Ovary (tissue), 9 donors: ENCODE measurements around the gene NCR3LG1. TPM values are rescaled to one million over a fixed set of nuclear protein-coding genes. Genes with fewer than 3 reads are reported as not detected.

Experiments used
- DNase-seq, 5 donors: peaks; one replicate each; pipeline ENCODE4 v3.0.0-alpha.2; 2019 to 2020
- H3K27ac ChIP-seq, 2 donors: fragments of 200-600 bp; one replicate each; pipeline versions ENCODE4 v1.5.1 to v1.8.0; 2019 to 2022
- H3K27me3 ChIP-seq: fragments of 200-600 bp; one replicate; pipeline ENCODE4 v1.8.0; 2022
- H3K36me3 ChIP-seq: fragments of 200-600 bp; sonication (generic); one replicate; pipeline ENCODE4 v1.5.1; 2019
- H3K4me1 ChIP-seq: one replicate; pipeline ENCODE4 v1.8.1; 2013; ENCODE audit warnings: mild to moderate bottlenecking, moderate library complexity; ENCODE audit not compliant: insufficient read depth
- H3K4me3 ChIP-seq: fragments of 200-600 bp; sonication (generic); one replicate; pipeline ENCODE4 v1.5.1; 2017
- H3K9me3 ChIP-seq, 2 donors: fragments of 200-600 bp in 1 of 2; sonication (generic) in 1 of 2; one replicate each; pipeline versions ENCODE4 v1.5.1 to v1.8.1; 2013 to 2019; ENCODE audit warnings: mild to moderate bottlenecking in 1 of 2, moderate library complexity in 1 of 2
- EP300 ChIP-seq: sonication (generic); formaldehyde crosslinking; IDR thresholded peaks from one replicate; pipeline ENCODE4 v1.6.1; 2017; ENCODE audit warnings: antibody characterized with exemption
- POLR2A ChIP-seq: fragments of 450-650 bp; IDR thresholded peaks from one replicate; pipeline ENCODE4 v1.6.1; 2017; ENCODE audit warnings: antibody characterized with exemption, mild to moderate bottlenecking, moderate library complexity
- WGBS, 3 donors: extraction: QIAGEN DNeasy Blood & Tissue Kit in 1 of 3; methylation state at CpG; one replicate each; pipeline versions ENCODE4 v1.1.5 to v1.1.7; 2013 to 2017; 5-methylcytosine and 5-hydroxymethylcytosine counted together
- intact Hi-C, 4 donors: fragments of 100-400 bp; cut with DNase I; formaldehyde crosslinking; loops; one replicate each; pipeline versions ENCODE4 v1.11.0 to v1.15.1; 2022 to 2023
- polyA plus RNA-seq, 2 donors: library from polyadenylated mRNA; stranded (reverse); fragments of 200-250 nt in 1 of 2; fragments of 350-450 nt in 1 of 2; fragmentation: Illumina TruSeq in 1 of 2; extraction: RNeasy Lipid Tissue Mini Kit (QIAGEN cat#74804) in 1 of 2; gene quantifications; one replicate each; pipeline ENCODE4 v1.2.3, GENCODE V29; 2013 to 2014
- total RNA-seq, 7 donors: library from RNA; depleted of rRNA in 2 of 7; stranded (reverse); fragments of >200 nt in 2 of 7; fragmentation: NEBNext Ultra II Directional in 3 of 7; extraction: Animal tissue kit (Norgen Biotek cat#: 25700) in 3 of 7; gene quantifications; one replicate each; pipeline versions ENCODE4 v1.1.0 to v1.2.4, GENCODE V29; 2016 to 2023
- TF ChIP-seq, protein P1 (sequence below), 3 donors: fragments of 450-650 bp in 2 of 3; fragments of 200-600 bp in 1 of 3; IDR thresholded peaks; one replicate each; pipeline versions ENCODE4 v1.5.1 to v1.8.0; 2016 to 2022; ENCODE audit warnings: antibody characterized with exemption in 3 of 3, mild to moderate bottlenecking in 1 of 3
- donor health status: DM: no; HTN: no; CAD: no; lungs with moderate emphysema.
- donor health status: DM: no; HTN: no; CAD: no.
- donor health status: Bipolar disorder and iron deficiency.
- donor health status: DM: yes; HTN: yes; CAD: no.
- donor health status: DM: no; HTN: no; CAD: no.
- donor health status: DM: yes; HTN: yes; CAD: no.

The NCR3LG1 gene
- total and polyA plus RNA-seq, 9 donors = 0.75 to 7.7 (median 3.5) TPM

DNA sequence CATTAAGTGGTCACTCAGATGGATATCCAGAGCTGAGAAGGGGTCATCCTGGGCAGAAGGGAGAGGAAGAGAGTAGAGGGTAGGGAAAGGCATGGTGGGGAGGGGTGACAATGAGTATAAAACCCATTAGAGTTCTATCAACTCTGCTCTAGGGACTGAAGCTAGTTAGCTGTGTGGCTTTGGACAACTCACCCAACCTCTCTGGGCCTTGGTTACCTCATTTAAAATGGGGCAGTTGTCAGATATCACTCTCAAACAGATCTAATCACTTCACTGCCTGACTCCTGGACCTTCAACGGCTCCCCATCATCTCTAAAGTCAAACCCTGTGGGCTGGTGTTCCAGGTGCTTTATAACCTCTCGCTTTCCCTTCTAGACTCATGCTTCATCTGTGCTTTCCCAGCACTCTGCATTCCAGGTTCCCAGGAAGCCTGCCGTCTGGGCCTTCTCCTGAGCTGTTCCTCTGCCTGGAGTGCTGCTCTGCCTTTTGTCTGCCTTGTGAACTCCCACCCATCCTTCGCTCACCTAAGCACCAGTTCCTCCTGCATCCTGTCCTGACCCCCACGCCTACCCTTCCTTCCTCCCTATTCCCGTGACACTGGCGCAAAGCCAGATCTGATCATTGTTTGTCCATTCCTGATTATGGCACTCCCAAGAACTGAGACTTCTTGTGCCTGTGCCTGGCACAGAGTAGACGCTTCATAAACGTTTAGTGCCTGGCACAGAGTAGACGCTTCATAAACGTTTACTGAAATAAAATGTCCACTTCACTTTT lies 59.2 kb downstream of the NCR3LG1 start:
- no peak for DNase-seq
- Histone ChIP-seq H3K36me3 (no peaks in the 10 kb centered on the region), H3K27me3 (no peaks in the 10 kb centered on the region), H3K9me3 (no peaks in the 10 kb centered on the region), H3K4me1 (no peaks in the 10 kb centered on the region), H3K27ac (no peak overlapping the region), H3K4me3 (no peak overlapping the region)
- 34 to 46% (median 42%) methylated on average over 11 of the region's 11 CpGs for WGBS, 3 donors
- intact Hi-C loops = no loop called here
- TF ChIP-seq, protein P1, sequence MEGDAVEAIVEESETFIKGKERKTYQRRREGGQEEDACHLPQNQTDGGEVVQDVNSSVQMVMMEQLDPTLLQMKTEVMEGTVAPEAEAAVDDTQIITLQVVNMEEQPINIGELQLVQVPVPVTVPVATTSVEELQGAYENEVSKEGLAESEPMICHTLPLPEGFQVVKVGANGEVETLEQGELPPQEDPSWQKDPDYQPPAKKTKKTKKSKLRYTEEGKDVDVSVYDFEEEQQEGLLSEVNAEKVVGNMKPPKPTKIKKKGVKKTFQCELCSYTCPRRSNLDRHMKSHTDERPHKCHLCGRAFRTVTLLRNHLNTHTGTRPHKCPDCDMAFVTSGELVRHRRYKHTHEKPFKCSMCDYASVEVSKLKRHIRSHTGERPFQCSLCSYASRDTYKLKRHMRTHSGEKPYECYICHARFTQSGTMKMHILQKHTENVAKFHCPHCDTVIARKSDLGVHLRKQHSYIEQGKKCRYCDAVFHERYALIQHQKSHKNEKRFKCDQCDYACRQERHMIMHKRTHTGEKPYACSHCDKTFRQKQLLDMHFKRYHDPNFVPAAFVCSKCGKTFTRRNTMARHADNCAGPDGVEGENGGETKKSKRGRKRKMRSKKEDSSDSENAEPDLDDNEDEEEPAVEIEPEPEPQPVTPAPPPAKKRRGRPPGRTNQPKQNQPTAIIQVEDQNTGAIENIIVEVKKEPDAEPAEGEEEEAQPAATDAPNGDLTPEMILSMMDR (IDR thresholded peaks at IDR 0.05) = no peak
- TF ChIP-seq EP300 (no peak), POLR2A (no peak)

DNA sequence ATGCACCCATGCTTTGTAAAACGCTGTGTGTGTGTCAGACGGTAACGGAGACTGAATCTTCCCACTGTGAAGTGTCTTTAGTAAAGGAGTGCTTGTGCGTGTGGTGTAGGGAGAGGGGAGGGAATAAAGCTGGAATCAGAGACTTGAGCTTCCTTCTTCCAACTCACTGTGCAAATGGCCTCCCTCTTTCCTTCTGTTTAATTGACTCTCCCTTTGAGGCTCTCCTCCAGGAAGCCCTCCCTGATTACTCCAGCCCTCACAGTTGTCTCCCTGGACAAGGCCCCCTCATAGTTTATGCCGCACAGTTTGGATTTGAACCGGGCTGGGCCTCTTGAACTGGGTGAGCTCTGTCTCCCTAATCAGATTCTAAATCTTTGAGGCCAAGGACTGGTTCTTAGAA lies 59.8 kb downstream of the NCR3LG1 start:
- no peak overlapping the region for H3K4me3 ChIP-seq
- no peak for DNase-seq
- no peaks in the 10 kb centered on the region for H3K9me3 ChIP-seq
- no peak overlapping the region for H3K27ac ChIP-seq
- WGBS, 3 donors = 51 to 67% (median 55%) methylated on average over 6 of the region's 6 CpGs
- intact Hi-C loops = no loop called here
- H3K4me1 ChIP-seq = no peaks in the 10 kb centered on the region
- H3K27me3 ChIP-seq = no peaks in the 10 kb centered on the region
- TF ChIP-seq POLR2A (no peak), EP300 (no peak)
- TF ChIP-seq, protein P1 (IDR thresholded peaks at IDR 0.05) = no peak
- H3K36me3 ChIP-seq = no peaks in the 10 kb centered on the region

- no peaks in the 10 kb centered on the region for H3K36me3 ChIP-seq
- H3K4me1 ChIP-seq = no peaks in the 10 kb centered on the region
- H3K9me3 ChIP-seq = no peaks in the 10 kb centered on the region
- no peak for DNase-seq
- H3K27me3 ChIP-seq = no peaks in the 10 kb centered on the region
- no peak overlapping the region for H3K27ac ChIP-seq
- intact Hi-C loops = no loop called here
- H3K4me3 ChIP-seq = no peak overlapping the region
- no peak for TF ChIP-seq POLR2A
- no peak for TF ChIP-seq EP300
- TF ChIP-seq, protein P1 (IDR thresholded peaks at IDR 0.05) = no peak
- 70 to 73% (median 71%) methylated on average over 9 of the region's 9 CpGs for WGBS, 3 donors
Measured at GRCh38 chr11:17412488-17413180, 61.0 kb downstream of the NCR3LG1 start.

GRCh38 chr11:17413414-17414316 lies 62.1 kb downstream of the NCR3LG1 start:
- DNase-seq = no peak
- 74 to 78% (median 75%) methylated on average over 15 of the region's 15 CpGs for WGBS, 3 donors
- no peak overlapping the region for H3K27ac ChIP-seq

More at GRCh38 chr11:17413414-17414316, 62.1 kb downstream of the NCR3LG1 start:
- no peaks in the 10 kb centered on the region for H3K36me3 ChIP-seq
- no peak overlapping the region for H3K4me3 ChIP-seq
- no peak for TF ChIP-seq EP300
- TF ChIP-seq, protein P1 (IDR thresholded peaks at IDR 0.05) = no peak
- TF ChIP-seq POLR2A = no peak
- H3K4me1 ChIP-seq = no peaks in the 10 kb centered on the region
- no peaks in the 10 kb centered on the region for H3K9me3 ChIP-seq
- H3K27me3 ChIP-seq = no peaks in the 10 kb centered on the region
- intact Hi-C loops = no loop called here
